NCI-H2227 treated with DMSO at 0.1 percent for 48 hours (cell line): Measurements from ENCODE around the gene MMP7.

Experiments
- DNase-seq: peaks from one replicate; lab custom pipeline; 2025; lab: John Stamatoyannopoulos, UW

MMP7 gene

DNA sequence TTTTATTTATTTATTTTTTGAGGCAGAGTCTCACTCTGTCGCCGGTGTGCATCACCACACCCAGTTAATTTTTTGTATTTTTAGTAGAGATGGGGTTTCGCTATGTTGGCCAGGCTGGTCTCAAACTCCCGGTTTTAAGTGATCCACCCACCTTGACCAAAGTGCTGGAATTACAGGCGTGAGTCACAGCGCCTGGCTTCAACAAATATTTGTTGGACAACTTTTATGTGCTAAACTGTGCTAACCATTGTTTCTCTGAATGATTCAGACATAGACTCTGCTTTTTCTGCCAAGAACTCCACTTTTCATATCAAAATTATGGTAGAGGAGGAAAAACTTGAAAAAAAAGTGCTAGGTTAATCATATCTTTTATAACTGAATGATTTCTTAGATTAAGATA lies 36.3 kb downstream of the MMP7 start:
- DNase-seq = peak; percentile 0

DNA sequence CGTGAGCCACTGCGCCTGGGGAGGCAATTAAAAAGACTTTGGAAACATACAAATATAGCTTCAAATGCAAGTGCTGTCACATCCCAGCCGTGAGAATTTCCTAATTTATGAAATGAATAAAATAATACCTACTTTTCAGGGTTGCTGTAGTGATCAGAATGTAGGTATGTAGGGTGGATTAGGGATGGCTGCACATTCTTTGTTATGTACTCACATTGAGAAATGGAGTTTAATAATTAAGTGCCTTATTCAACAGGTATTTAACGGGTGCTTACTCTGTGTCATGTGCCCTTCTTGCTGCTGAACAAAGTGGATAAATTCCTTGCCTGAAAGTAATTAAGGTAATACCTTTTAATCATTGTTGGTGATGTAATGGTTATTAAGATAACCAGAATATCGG lies 37.0 kb downstream of the MMP7 start:
- DNase-seq = no peak

DNA sequence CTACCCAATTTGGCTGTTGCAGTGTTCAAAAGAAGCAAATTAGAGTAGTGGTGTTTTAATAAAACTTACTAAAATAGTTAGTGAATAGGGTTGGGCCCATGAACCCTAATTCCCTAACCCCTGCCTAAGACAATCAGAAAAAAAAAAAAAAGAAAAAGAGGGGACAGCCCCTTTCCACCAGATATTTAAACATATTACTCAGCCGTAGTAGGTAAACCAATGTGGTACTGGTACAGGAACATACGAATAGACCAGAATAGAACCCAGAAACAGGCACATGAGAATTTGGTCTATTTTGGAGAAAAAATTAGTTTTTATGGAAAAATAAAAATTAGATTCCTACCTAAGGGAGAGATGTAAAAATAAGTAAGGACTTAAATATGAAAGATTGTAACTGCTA lies 38.6 kb downstream of the MMP7 start:
- DNase-seq = no peak

DNA sequence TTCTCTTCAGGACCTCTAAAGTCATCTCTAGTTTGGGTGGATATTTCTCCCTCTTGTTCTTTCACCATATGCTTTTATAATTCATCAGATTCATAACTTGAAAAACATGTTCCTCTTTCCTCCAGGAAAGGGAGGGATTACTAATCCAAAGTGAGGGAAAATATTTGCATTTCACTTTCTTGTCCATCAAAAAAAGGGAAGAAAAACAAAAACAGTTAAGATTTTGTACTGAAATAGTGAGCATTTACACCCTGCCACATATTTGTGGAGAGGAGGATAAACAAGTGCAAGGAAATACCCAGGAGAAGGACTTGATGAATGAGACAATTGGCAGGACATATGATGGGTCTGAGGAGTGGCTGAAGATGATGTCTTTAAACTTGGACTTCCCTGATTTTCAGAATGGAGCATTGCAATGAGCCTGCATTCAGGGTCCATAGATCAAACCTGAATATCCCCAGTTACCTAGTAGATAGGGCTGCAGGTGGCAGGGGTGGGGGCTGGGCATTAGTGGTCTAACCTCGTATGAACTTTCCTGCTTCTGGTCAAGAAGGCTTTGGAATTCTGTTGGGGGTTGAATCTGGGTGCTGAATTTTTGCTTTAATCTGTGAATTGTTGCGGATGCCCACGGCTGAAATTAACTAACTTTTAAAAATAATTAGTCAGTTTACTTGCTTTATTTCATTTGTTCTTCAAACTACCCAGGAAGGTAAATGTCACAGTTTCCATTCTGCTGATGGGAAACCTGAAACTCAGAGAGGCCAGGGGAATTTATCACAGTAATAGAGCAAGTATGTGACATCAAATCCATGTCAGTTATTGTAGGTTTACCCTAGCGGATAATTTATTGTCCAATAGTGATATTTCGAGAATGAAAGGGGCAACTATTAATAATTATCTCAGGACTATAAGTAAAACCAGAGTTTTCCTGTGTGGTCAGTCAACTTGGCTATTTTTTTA lies 41.1 kb downstream of the MMP7 start:
- DNase-seq = no peak

DNA sequence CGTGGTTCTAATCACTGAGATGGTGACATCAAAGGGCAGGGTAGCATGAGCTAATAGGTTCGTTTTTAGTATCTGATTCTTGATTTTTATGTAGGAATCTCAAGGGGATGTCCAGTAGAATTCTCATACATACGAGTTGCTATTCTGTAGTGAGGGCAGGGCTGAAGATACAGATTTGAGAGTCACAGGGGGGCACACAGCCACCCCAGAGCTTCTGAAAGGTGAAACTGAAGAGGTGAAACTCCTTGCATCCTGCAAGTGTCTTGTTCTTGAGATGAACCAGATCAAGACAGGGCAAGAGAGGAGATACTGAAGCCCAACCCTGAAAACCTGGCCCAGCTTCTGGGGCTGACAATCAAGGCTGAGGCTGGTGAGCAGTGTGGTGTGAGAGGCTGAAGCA lies 42.3 kb downstream of the MMP7 start:
- no peak for DNase-seq

DNA sequence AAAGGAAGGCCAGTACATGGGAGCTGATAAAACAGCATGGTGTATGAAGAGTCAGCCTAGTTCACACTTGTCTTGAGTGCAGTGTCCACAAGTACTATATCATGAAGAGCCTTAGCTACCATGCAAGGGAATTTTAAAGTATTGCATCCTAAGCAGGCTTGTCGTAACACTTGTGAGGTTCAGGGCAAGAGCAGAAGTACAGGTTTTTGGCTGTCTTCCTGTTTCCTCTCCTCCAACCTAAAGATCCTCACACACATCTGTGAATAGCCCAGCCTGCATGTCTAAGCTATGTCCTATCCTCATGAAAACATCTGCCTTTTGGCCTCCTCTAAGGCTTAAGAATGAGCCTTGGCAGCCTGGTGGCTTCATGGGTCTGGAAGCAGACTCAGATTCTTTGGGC lies 43.3 kb downstream of the MMP7 start:
- DNase-seq = no peak

DNA sequence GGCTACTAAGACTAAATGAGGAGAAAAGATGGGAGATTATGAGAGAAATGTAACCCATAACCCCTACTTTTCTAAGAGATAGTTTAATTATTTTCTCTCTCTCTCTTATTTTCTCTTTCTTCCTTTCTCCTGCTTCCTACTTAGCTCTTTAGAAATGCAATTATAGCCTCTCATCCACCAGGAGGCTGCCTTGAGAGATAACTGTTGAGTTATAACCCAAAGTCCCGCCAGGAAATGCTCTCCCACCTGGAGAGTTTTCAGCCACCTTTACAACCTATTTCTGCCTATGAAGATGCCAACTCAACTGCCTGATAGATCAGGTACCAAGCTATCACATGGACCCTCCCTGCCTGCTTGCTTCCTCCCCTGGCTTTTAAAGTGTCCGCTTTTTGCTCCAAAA lies 44.0 kb downstream of the MMP7 start:
- DNase-seq = no peak

DNA sequence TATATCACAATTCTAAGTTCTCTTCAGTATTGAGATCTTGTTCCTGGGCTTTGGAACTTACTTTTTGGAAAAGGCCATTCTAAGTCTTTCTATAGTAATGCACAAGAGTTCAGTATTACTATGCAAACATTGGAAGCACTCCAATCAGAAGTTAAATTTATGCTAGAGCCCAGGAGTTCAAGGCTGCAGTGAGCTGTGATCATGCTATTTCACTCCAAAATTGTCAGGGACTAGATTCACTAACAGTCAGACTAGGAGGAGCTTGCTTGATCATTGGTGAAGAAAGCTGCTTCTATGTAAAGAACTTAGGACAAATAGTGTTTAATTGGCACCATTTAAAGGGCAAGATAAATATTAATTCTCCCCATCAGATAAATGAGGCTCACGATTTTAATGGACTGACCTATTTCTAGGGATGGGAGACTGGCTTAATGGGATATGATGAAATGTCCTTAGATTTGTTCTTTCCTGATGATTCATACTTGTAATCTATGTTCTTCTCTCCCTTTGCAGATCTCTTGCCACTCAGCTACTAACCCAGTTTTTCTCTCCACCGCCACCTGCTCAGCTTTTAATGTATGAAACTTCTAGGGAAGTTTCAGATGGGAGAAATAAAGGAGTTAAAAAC lies 45.3 kb downstream of the MMP7 start:
- DNase-seq = no peak

DNA sequence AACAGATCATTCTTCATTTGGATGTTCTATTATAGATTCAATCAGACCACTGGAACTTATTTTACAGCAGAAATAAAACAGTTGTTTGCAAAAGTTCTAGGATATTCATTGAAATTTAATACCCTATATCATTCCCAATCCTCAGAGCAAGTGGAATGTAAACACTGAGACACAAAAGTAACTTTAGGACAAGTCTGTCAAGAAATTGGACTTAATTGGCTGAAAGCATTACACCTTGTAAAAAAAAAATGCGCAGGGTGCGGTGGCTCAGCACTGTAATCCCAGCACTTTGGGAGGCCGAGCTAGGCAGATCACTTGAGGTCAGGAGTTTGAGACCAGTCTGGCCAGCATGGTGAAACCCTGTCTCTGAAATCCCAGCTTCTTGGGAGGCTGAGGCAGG lies 48.1 kb downstream of the MMP7 start:
- DNase-seq = no peak

DNA sequence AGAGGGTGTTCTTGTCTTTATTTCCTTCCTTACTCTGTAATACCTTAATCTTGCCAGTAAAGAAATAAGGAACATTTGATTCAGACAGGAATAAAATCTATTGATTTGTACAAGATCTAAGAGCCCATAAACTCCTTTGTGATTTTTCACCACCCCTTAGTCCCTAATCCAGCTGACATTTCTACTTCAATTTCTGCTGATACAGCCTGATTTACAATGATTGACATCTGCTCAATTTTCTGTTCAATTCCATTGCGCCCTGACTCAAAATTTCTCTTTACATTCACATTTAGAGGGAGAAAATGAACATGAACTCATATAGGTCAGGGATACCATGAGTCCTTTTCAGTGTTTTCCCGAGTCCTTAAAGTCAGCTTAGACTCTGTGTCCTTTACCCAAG lies 50.8 kb downstream of the MMP7 start:
- no peak for DNase-seq

DNA sequence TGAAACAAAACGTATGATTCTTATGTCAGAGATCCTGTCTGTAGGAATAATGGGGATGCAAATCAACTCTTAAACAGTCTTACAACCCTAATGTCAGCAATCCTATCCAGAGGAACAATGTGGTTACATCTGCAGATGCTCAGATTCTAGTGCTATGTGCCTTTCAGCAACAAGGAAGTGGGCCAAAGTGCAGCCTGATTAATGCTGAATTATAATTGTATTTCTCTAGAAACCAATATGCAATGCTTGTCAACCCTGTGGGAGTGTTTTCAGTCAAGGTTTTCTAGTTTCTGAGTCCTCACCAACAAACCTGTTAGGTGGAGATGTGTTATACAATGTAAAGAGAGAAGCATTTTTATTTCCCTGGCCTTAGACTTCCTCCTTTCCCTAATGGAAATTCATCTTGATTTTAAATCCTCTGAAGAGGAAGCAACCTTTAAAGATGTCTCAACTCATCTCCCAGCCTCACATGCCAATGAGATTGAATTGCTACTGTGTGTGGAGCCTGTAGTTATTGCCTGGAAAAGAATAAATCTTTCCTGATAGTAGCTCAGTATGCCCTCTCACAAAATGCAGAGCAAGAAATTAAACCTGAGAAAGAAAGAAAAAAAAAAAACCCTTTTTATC lies 51.8 kb downstream of the MMP7 start:
- DNase-seq = no peak

DNA sequence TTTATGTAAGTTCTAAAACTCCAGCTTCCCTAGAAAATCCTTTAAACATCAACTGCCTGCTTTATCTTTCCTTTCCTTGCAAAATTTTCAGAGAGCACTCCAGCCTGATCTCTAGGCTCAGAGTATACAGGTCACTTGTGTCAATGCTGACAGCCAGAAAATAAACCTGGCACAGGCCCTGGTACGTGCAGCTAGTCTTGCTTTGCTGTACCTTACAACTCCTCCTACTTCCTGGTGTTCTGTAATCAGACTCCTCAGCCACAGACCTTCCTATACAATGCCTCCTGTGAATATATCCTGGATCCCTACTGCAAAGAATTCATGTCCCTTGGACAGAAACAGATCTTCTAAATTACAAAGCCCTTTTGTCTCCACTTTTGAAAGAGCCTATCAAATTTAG lies 53.7 kb downstream of the MMP7 start:
- no peak for DNase-seq

DNA sequence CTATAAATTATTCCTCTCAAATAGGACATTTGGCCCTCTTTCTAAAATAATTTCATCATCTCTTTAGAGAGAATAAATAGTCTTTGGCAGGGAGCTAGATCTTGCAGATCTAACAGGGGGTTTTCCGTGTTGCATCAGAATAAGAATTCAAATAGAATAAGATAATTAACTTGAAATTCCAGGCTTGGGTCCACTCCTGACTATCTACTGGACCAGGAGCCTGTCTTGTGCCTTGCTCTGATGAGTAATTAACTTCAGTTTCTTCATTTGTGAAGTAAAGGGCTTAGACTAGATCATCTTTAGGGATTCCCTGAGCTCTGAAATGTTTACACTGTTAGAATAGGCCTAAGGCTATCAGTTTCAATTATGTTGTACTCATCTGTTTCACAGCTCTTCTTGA lies 54.5 kb downstream of the MMP7 start:
- no peak for DNase-seq

DNA sequence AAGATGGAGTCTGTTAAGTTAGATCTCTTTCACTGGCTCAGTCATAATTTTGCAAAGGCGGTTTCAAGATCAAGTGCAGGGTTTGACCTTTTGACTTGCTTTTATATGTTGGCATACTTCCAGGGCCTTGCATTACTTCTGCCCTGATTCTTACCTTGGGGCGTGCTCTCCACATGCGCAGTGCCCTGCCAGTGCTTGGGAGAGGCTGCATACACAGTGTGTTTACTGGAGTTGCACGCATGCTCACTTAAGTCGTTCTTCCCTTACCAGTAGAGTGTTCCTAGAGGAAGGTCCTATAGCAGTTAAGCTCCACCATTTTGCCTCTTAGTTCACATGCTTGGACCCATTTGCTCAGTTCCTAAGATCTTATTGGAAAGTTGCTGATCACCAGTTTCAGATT lies 57.0 kb downstream of the MMP7 start:
- DNase-seq = no peak

DNA sequence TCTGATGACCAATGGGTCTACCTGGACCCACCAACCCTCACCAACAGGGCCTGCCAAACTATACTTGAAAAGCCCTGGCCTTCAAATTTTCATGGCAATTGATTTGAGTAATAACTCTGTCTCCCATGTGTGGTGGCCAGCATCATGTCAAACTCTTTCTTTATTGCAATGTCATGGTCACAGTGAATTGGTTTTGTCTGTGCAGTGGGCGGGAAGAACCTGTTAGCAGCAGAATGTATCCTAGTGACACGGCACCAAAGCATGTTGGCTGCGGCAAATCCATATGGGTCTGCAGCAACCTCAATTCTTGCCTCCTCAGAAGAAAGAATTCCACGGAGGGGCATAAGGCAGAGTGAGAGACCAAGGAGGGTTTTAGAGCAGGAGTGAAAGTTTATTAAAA lies 58.4 kb downstream of the MMP7 start:
- DNase-seq = no peak

DNA sequence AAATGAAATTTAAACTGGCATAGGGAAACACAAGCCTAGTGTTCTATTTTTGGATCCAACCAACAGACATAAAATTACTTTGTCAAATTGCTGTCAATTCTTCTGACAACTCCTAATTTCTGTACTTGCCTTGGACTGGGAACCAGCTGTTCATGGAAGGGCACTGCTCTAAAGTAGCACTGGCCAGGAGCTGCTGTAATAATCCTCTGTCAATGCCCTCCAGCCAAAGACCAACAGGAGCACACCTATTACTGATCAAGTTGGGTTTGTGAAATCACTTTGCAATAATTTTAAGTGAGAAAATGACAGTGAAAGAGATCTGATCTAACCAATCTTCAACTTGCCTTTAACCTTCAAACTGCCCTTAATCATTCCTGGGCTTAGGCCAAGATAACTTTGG lies 59.1 kb downstream of the MMP7 start:
- no peak for DNase-seq
